Keratinocyte (primary cell): ENCODE data around the gene ESYT3.

Experiments
- EZH2 ChIP-seq: IDR thresholded peaks from one replicate; pipeline ENCODE4 v1.6.1; 2012; ENCODE audit warnings: inconsistent platforms, mild to moderate bottlenecking, low read length, moderate library complexity
- TF ChIP-seq, protein P1 (sequence below), 3 experiments: IDR thresholded peaks in 1 of 3; conservative IDR thresholded peaks in 1 of 3; optimal IDR thresholded peaks in 1 of 3; 2 replicates in 2 of 3; 3 replicates in 1 of 3; pipeline versions ENCODE3 to v1.5.1; 2011; ENCODE audit warnings: low read length in 3 of 3, mild to moderate bottlenecking in 3 of 3, moderate library complexity in 2 of 3, control low read depth in 1 of 3, inconsistent platforms in 1 of 3; ENCODE audit not compliant: insufficient read depth in 2 of 3; ENCODE audit errors: extremely low read depth in 1 of 3

DNA sequence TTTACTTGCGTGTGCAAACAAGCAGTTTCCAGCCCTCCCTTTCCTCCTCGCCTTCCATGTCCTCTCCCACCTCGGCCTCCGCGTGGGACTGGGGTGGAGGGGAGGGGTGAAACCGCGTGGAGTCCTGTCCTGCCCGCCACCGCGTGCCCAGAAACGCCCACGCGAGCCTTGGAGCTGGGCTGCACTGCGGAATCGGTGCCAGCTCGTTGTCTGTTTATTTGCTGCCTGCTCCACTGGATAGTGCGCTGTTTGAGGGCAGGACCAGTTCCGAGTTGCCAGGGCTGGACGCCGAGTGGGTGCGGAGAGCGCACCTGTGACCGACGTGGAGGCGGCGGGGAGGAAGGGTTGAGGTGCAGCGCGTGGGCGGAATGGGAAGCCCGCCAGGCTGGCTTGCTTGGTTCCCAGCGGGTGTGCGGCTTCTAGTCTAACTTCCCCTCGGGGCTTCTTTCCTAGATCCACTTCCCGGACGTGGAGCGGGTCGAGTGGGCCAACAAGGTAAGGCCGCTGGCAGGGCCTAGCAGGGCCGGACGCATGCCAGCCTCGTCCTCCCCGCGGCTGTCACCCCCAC, 17.3 kb downstream of the ESYT3 start:
- TF ChIP-seq, protein P1, sequence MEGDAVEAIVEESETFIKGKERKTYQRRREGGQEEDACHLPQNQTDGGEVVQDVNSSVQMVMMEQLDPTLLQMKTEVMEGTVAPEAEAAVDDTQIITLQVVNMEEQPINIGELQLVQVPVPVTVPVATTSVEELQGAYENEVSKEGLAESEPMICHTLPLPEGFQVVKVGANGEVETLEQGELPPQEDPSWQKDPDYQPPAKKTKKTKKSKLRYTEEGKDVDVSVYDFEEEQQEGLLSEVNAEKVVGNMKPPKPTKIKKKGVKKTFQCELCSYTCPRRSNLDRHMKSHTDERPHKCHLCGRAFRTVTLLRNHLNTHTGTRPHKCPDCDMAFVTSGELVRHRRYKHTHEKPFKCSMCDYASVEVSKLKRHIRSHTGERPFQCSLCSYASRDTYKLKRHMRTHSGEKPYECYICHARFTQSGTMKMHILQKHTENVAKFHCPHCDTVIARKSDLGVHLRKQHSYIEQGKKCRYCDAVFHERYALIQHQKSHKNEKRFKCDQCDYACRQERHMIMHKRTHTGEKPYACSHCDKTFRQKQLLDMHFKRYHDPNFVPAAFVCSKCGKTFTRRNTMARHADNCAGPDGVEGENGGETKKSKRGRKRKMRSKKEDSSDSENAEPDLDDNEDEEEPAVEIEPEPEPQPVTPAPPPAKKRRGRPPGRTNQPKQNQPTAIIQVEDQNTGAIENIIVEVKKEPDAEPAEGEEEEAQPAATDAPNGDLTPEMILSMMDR (optimal IDR thresholded peaks at IDR 0.05 in 1 of 3, IDR thresholded peaks at IDR 0.05 in 1 of 3, conservative IDR thresholded peaks at IDR 0.05 in 1 of 3; ENCODE audit: extremely low read depth in 1 of 3, insufficient read depth in 2 of 3, low read length in 3 of 3) = no peak
- TF ChIP-seq EZH2 = no peak
